Stimulated activated CD8-positive, alpha-beta memory T cell treated with anti-CD3 and anti-CD28 coated beads, Interleukin-7, amount 100 ng/mL, for 48 hours (primary cell): ENCODE measurements around the gene NPIPA5.
"Not testable (repeated sequence)": the region's sequence is repeated elsewhere in the genome, so short reads cannot be mapped to it uniquely, and the experiment has no call there.

Experiments
- DNase-seq, 2 donors: peaks; one replicate each; pipeline ENCODE4 v3.0.0-alpha.2; 2020; ENCODE audit warnings: low read depth in 1 of 2; ENCODE audit errors: extremely low read depth in 1 of 2

NPIPA5 gene

GRCh38 chr16:15393025-15393424 is 14.9 kb upstream of the NPIPA5 start:
- not testable (repeated sequence) for DNase-seq

DNA sequence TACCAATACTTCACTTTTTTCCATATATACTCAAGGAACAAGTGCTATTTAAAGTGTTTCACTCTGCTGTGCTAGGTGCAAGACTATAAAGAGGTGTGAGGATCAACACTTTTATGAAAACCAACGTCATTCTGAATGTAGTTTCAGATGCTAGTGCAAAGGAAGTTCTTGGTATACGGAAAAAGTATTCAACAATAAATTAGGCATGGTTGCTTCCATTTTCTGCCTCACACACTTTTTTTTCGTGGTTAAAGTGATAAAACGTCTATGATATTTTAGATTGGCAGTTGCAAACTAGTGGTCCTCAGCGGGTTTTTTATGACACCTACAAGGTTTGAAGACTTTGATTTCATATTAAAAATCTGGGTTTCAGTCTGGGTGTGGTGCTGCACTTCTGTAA is 11.8 kb upstream of the NPIPA5 start:
- DNase-seq: not testable (repeated sequence)

DNA sequence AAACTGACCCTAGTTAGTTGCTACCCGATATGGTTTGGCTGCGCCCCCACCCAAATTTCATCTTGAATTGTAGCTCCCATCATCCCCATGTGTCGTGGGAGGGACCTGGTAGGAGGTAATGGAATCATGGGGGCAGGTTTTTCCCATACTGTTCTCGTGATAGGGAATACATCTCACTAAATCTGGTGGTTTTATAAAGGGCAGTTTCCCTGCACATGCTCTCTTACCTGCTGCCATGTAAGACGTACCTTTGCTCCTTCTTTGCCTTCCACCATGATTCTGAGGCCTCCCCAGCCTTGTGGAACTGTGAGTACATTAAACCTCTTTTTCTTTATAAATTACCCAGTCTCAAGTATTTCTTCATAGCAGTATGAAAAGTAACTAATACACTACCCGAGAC is 10.0 kb upstream of the NPIPA5 start:
- DNase-seq: not testable (repeated sequence)

GRCh38 chr16:15382810-15383209 is 4.7 kb upstream of the NPIPA5 start:
- DNase-seq: not testable (repeated sequence)

- not testable (repeated sequence) for DNase-seq
These were observed 20.6 kb downstream of the NPIPA5 start for GRCh38 chr16:15357495-15357894.

GRCh38 chr16:15354846-15355245 is 23.2 kb downstream of the NPIPA5 start:
- DNase-seq: not testable (repeated sequence)

DNA sequence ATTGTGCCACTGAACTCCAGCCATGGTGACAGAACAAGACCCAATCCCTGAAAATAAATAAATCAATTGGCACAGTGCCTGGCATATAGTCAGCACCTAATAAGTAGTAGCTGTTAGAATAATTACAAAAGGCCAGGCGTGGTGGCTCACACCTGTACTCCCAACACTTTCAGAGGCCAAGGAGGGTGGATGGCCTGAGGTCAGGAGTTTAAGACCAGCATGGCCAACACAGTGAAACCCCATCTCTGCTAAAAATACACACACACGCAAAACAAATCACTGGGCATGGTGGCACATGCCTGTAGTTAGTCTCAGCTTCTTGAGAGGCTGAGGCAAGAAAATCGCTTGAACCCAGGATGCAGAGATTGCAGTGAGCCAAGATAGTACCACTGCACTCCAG is 25.2 kb downstream of the NPIPA5 start:
- DNase-seq: not testable (repeated sequence)

DNA sequence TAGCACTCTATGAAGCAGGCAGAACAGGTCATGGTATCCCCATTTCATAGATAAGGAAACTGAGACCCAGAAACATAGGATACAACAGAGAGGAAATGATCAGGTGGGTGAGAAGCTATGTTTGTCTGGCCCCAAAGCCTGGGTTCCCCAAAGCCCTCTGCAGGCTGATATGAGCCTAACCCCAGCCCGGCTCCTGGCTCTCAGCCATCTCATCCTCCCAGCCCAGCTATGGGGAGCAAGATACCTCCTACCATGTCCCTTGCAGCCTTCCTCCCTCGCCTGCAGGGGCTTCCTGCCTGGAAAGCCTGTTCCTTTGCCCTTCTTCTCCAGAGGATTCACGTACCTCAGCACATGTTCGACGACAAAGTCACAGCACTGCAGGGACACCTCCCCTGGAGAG is 26.3 kb downstream of the NPIPA5 start:
- not testable (repeated sequence) for DNase-seq

DNA sequence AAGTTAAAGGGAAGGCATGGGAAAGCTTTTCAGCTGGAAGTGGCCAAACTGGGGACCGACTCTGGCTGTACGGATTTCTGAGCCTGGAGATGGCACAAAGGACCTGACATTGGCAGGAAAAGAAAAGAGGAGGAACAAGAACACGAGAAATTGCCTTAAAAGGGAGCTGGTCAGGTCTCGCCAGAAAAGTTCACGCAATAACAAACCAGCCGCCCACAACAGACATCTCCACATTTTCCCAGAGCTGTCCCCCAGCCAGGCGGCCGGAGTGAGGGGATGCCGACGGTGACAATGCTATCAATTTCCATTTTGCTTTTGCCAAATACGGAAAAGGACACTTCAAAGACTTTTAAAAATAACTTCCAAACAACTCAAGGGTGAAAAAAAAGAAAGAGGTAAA is 26.8 kb downstream of the NPIPA5 start:
- not testable (repeated sequence) for DNase-seq

GRCh38 chr16:15348721-15349120 is 29.4 kb downstream of the NPIPA5 start:
- DNase-seq: not testable (repeated sequence)

GRCh38 chr16:15342337-15342736 is 35.8 kb downstream of the NPIPA5 start:
- not testable (repeated sequence) for DNase-seq

DNA sequence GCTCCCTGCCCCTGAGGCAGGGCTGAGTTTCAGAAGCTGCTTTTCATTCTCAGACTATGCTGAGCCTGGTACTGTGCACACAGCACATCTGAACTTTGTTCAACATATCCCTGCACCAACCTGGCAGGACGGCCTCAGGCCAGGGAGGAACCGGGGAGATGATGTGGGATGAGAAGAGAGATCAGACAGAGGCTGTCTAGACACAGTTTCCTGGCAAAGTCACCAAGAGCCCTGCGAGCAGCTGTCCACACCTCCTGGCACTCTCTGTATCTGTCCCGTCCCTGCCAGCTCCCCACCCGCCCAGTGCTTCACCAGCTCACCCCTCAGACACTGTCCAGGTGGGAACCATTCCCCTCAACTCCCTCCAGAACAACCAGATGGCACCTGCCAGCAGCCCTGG is 39.1 kb downstream of the NPIPA5 start:
- not testable (repeated sequence) for DNase-seq

GRCh38 chr16:15337974-15338605 is 40.0 kb downstream of the NPIPA5 start:
- DNase-seq: not testable (repeated sequence)

DNA sequence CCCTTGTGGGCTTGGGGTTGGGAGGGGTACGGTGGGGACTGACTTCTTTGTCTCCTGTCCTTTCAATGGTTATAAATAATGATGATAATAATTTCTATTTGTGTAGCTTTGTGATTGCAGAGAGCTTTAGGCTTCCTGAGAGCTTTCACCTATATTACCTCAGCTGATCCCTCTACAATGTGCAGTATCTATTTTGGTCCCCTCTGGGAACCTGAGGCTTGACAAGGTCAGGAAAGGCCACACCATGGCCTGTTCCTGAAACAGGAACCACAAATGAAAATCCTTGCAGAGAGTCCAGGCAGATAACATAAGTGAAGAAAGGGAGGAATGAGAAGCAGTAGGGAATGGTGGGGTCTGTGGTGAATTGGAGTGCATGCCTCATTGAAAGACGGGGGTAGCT is 42.5 kb downstream of the NPIPA5 start:
- not testable (repeated sequence) for DNase-seq

DNA sequence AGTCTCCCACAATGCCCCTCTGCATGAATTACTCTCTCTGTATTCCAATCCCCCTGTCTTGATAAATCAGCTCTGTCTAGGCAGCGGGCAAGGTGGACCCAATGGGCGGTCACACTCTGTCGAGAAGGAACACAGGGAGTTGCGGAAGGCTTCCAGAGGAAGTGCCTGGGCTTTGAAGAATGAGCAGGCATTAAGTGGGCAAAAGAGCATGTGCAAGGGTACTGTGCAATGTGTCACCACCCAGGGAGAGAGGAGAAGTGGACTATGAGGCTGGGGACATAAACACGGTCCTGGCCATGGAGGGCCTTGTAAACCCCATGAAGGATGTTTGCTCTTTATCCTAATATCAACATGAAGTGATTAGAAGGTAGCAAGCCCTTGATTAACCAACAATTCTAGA is 44.1 kb downstream of the NPIPA5 start:
- not testable (repeated sequence) for DNase-seq

GRCh38 chr16:15330978-15331377 is 47.1 kb downstream of the NPIPA5 start:
- not testable (repeated sequence) for DNase-seq

GRCh38 chr16:15324954-15325353 is 53.1 kb downstream of the NPIPA5 start:
- DNase-seq: not testable (repeated sequence)

GRCh38 chr16:15323373-15323772 is 54.7 kb downstream of the NPIPA5 start:
- not testable (repeated sequence) for DNase-seq

GRCh38 chr16:15321221-15321620 is 56.9 kb downstream of the NPIPA5 start:
- DNase-seq: not testable (repeated sequence)

DNA sequence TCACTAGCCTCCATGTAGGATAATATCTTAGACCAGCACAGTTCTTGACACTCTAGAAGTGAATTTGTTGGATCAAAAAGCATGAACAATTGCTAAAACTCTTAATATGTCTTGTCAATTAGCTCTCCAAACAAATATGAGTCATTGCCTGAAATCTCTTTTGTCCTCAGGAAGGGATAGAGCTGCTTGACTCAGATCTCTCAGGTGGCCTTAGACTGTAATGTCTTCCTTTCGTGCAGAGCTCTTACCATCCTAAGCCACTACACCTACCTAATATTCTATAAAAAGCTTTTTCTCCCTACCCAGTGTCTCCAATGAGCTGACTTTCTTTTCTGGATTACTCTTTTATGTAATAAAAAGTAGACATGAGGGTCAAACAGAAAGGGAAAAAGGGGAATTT is 63.5 kb downstream of the NPIPA5 start:
- not testable (repeated sequence) for DNase-seq
